Hepatocyte (in vitro differentiated cells): Measurements from ENCODE around the gene MS4A6A. TPM values are rescaled to one million over a fixed set of nuclear protein-coding genes. Genes with fewer than 3 reads are reported as not detected.
"Not testable (repeated sequence)": the region's sequence is repeated elsewhere in the genome, so short reads cannot be mapped to it uniquely, and the experiment has no call there.

Experiments used
- DNase-seq: peaks from one replicate; pipeline ENCODE4 v3.0.0-alpha.2; 2016; ENCODE audit warnings: low spot score
- H2AFZ ChIP-seq: fragments of 200-600 bp; sonication (generic); 2 replicates; pipeline ENCODE4 v1.6.0; 2016; ENCODE audit warnings: antibody characterized with exemption, mild to moderate bottlenecking
- H3K27ac ChIP-seq: fragments of 200-600 bp; sonication (generic); 2 replicates; pipeline ENCODE4 v1.5.1; 2016; ENCODE audit warnings: mild to moderate bottlenecking
- H3K27me3 ChIP-seq: fragments of 200-600 bp; sonication (generic); 2 replicates; pipeline ENCODE4 v1.6.1; 2016
- H3K36me3 ChIP-seq: fragments of 200-600 bp; sonication (generic); replicated peaks from 2 replicates; pipeline ENCODE4 v1.5.1; 2016; ENCODE audit warnings: low read depth; ENCODE audit not compliant: insufficient read depth
- H3K4me1 ChIP-seq: fragments of 200-600 bp; sonication (generic); 2 replicates; pipeline ENCODE4 v1.5.1; 2016; ENCODE audit warnings: mild to moderate bottlenecking, moderate library complexity; ENCODE audit not compliant: insufficient read depth
- H3K4me2 ChIP-seq: fragments of 200-600 bp; sonication (generic); 2 replicates; pipeline ENCODE4 v1.6.0; 2016
- H3K4me3 ChIP-seq: fragments of 200-600 bp; sonication (generic); 2 replicates; pipeline ENCODE4 v1.5.1; 2016; ENCODE audit warnings: mild to moderate bottlenecking
- H3K79me2 ChIP-seq: fragments of 200-600 bp; sonication (generic); 2 replicates; pipeline ENCODE4 v1.6.0; 2017; ENCODE audit warnings: mild to moderate bottlenecking
- H3K9me2 ChIP-seq: fragments of 200-600 bp; sonication (generic); replicated peaks from 2 replicates; pipeline ENCODE4 v1.6.0; 2017; ENCODE audit warnings: mild to moderate bottlenecking; ENCODE audit not compliant: insufficient read depth
- H3K9me3 ChIP-seq: fragments of 200-600 bp; sonication (generic); 2 replicates; pipeline ENCODE4 v1.5.1; 2016; ENCODE audit warnings: low read depth, mild to moderate bottlenecking
- H4K20me1 ChIP-seq: fragments of 200-600 bp; sonication (generic); 2 replicates; pipeline ENCODE4 v1.6.0; 2016; ENCODE audit warnings: mild to moderate bottlenecking; ENCODE audit not compliant: insufficient read depth, poor library complexity, severe bottlenecking
- CTCF ChIP-seq: fragments of 200-600 bp; sonication (generic); IDR thresholded peaks from 2 replicates; pipeline ENCODE4 v1.5.1; 2016; ENCODE audit warnings: antibody characterized with exemption, mild to moderate bottlenecking; ENCODE audit not compliant: poor library complexity
- EZH2 ChIP-seq: fragments of 200-600 bp; sonication (generic); IDR thresholded peaks from 2 replicates; pipeline ENCODE4 v1.6.1; 2016; ENCODE audit warnings: antibody characterized with exemption, mild to moderate bottlenecking, borderline replicate concordance
- EZH2phosphoT487 ChIP-seq: fragments of 200-600 bp; sonication (generic); IDR thresholded peaks from one replicate; pipeline ENCODE4 v1.6.1; 2018; ENCODE audit warnings: antibody characterized with exemption, mild to moderate bottlenecking, low read depth, moderate library complexity; ENCODE audit not compliant: unreplicated experiment, severe bottlenecking
- WGBS: methylation state at CpG from one replicate; pipeline ENCODE4 v1.1.6; 2016; ENCODE audit warnings: low lambda C conversion rate; ENCODE audit errors: missing lambda C conversion rate; 5-methylcytosine and 5-hydroxymethylcytosine counted together
- polyA plus RNA-seq: library from polyadenylated mRNA; unstranded; fragments of >200 nt; fragmentation: Nextera tagmentation; extraction: Ambion mirVana; gene quantifications from 2 replicates; pipeline ENCODE4 v1.2.1, GENCODE V29; 2016
- total RNA-seq: library from RNA; depleted of rRNA; stranded (reverse); fragments of >200 nt; gene quantifications from 2 replicates; pipeline ENCODE4 v1.2.3, GENCODE V29; 2014

MS4A6A gene
- total and polyA plus RNA-seq, 2 experiments from 2014 or later, result 1.4 to 6.2 TPM

GRCh38 chr11:60197442-60197841 is 14.6 kb upstream of the MS4A6A start:
- Histone ChIP-seq H3K9me3 (no peaks in the 10 kb centered on the region), H3K36me3 (no peaks in the 10 kb centered on the region), H3K27me3 (no peaks in the 10 kb centered on the region), H2AFZ (no peak overlapping the region), H3K9me2 (no peaks in the 10 kb centered on the region), H3K4me3 (no peak overlapping the region), H3K4me2 (no peak overlapping the region), H3K27ac (no peak overlapping the region), H4K20me1 (no peaks in the 10 kb centered on the region), H3K79me2 (no peaks in the 10 kb centered on the region), H3K4me1 (no peaks in the 10 kb centered on the region)
- TF ChIP-seq EZH2phosphoT487, result no peak
- TF ChIP-seq CTCF, result no peak
- TF ChIP-seq EZH2, result no peak
- no peak for DNase-seq
- 86% methylated on average over 1 of the region's 1 CpG for WGBS

GRCh38 chr11:60195923-60196368 is 13.1 kb upstream of the MS4A6A start:
- no peak for DNase-seq
- no peak for TF ChIP-seq EZH2
- TF ChIP-seq EZH2phosphoT487, result no peak
- no peak for TF ChIP-seq CTCF
- H3K4me2 ChIP-seq, result no peak overlapping the region
- no peaks in the 10 kb centered on the region for H3K9me3 ChIP-seq
- 58% methylated on average over 4 of the region's 4 CpGs for WGBS
- no peak overlapping the region for H2AFZ ChIP-seq
- H4K20me1 ChIP-seq, result no peaks in the 10 kb centered on the region
- no peaks in the 10 kb centered on the region for H3K36me3 ChIP-seq
- no peaks in the 10 kb centered on the region for H3K4me1 ChIP-seq
- H3K27ac ChIP-seq, result no peak overlapping the region
- no peak overlapping the region for H3K4me3 ChIP-seq
- H3K9me2 ChIP-seq, result no peaks in the 10 kb centered on the region
- no peaks in the 10 kb centered on the region for H3K79me2 ChIP-seq
- no peaks in the 10 kb centered on the region for H3K27me3 ChIP-seq

GRCh38 chr11:60194511-60194910 is 11.6 kb upstream of the MS4A6A start:
- no peaks in the 10 kb centered on the region for H3K36me3 ChIP-seq
- H3K4me2 ChIP-seq, result no peak overlapping the region
- WGBS, result 71% methylated on average over 3 of the region's 3 CpGs
- H3K9me3 ChIP-seq, result no peaks in the 10 kb centered on the region
- H3K9me2 ChIP-seq, result no peaks in the 10 kb centered on the region
- TF ChIP-seq CTCF, result no peak
- DNase-seq, result no peak
- no peaks in the 10 kb centered on the region for H3K4me1 ChIP-seq
- no peak overlapping the region for H2AFZ ChIP-seq
- no peaks in the 10 kb centered on the region for H3K79me2 ChIP-seq
- H3K27me3 ChIP-seq, result no peaks in the 10 kb centered on the region
- H3K4me3 ChIP-seq, result no peak overlapping the region
- H4K20me1 ChIP-seq, result no peaks in the 10 kb centered on the region
- peak overlapping the region; percentile 19 for H3K27ac ChIP-seq

GRCh38 chr11:60193687-60194433 is 11.0 kb upstream of the MS4A6A start:
- H3K27me3 ChIP-seq, result no peaks in the 10 kb centered on the region
- TF ChIP-seq EZH2 (no peak), CTCF (peak; percentile 45), EZH2phosphoT487 (no peak)
- peak; percentile 66 for DNase-seq
- H3K4me2 ChIP-seq, result no peak overlapping the region
- no peaks in the 10 kb centered on the region for H3K9me2 ChIP-seq
- no peak overlapping the region for H2AFZ ChIP-seq
- no peaks in the 10 kb centered on the region for H3K4me1 ChIP-seq
- H3K27ac ChIP-seq, result peak overlapping the region; percentile 42
- no peak overlapping the region for H3K4me3 ChIP-seq
- 36% methylated on average over 1 of the region's 1 CpG for WGBS
- H3K79me2 ChIP-seq, result no peaks in the 10 kb centered on the region
- no peaks in the 10 kb centered on the region for H4K20me1 ChIP-seq
- H3K9me3 ChIP-seq, result no peaks in the 10 kb centered on the region
- H3K36me3 ChIP-seq, result no peaks in the 10 kb centered on the region

GRCh38 chr11:60192564-60192963 is 9.7 kb upstream of the MS4A6A start:
- H2AFZ ChIP-seq, H4K20me1 ChIP-seq, H3K36me3 ChIP-seq, H3K4me3 ChIP-seq, H3K9me2 ChIP-seq, H3K4me1 ChIP-seq, H3K4me2 ChIP-seq, H3K27me3 ChIP-seq, H3K27ac ChIP-seq, DNase-seq, H3K79me2 ChIP-seq, H3K9me3 ChIP-seq: not testable (repeated sequence)
- 84% methylated on average over 4 of the region's 4 CpGs for WGBS

- H3K9me2 ChIP-seq, H3K36me3 ChIP-seq, H3K79me2 ChIP-seq, H2AFZ ChIP-seq, H3K27me3 ChIP-seq, H4K20me1 ChIP-seq, H3K4me3 ChIP-seq, DNase-seq, H3K27ac ChIP-seq, H3K9me3 ChIP-seq, H3K4me1 ChIP-seq, H3K4me2 ChIP-seq: not testable (repeated sequence)
- 61% methylated on average over 3 of the region's 3 CpGs for WGBS
Measured at GRCh38 chr11:60188481-60188880, 5.6 kb upstream of the MS4A6A start.
